H1 (cell line): ENCODE measurements around the gene MLEC. TPM values are rescaled to one million over a fixed set of nuclear protein-coding genes. Genes with fewer than 3 reads are reported as not detected.

Experiments
- CBX8 ChIP-seq: fragments of 300-800, 300-1000 bp; sonication (generic); IDR thresholded peaks from 2 replicates; pipeline ENCODE4 v1.7.1; 2016; ENCODE audit warnings: low read depth, low read length, borderline replicate concordance
- CHD7 ChIP-seq: fragments of 300-600 bp; sonication (generic); IDR thresholded peaks from 2 replicates; pipeline ENCODE4 v1.7.1; 2012; ENCODE audit warnings: low read length, moderate library complexity, mild to moderate bottlenecking, inconsistent platforms; ENCODE audit not compliant: insufficient replicate concordance
- CREB1 ChIP-seq: IDR thresholded peaks from 2 replicates; pipeline ENCODE4 v1.6.1; 2012; ENCODE audit warnings: inconsistent platforms
- EP300 ChIP-seq, 2 experiments: IDR thresholded peaks; 1 replicate in 1 of 2; 2 replicates in 1 of 2; pipeline ENCODE4 v1.6.1; 2011 to 2012; ENCODE audit warnings: low read depth in 2 of 2, low read length in 2 of 2, mild to moderate bottlenecking in 2 of 2, borderline replicate concordance in 1 of 2, inconsistent platforms in 1 of 2, moderate library complexity in 1 of 2
- JUND ChIP-seq: IDR thresholded peaks from 2 replicates; pipeline ENCODE4 v1.6.1; 2011; ENCODE audit warnings: mild to moderate bottlenecking, improper control_type of control experiment, low read length
- KDM1A ChIP-seq: fragments of 200-600, 300-600 bp; sonication (generic); IDR thresholded peaks from 2 replicates; pipeline ENCODE4 v1.7.1; 2016; ENCODE audit warnings: mild to moderate bottlenecking, low read length, borderline replicate concordance
- RAD21 ChIP-seq, 2 experiments: IDR thresholded peaks in 1 of 2; conservative IDR thresholded peaks in 1 of 2; 2 replicates each; pipeline ENCODE4 v1.6.1; 2011; ENCODE audit warnings: low read depth in 2 of 2, low read length in 2 of 2, improper control_type of control experiment in 1 of 2, inconsistent platforms in 1 of 2, mild to moderate bottlenecking in 1 of 2, moderate library complexity in 1 of 2
- SP4 ChIP-seq: IDR thresholded peaks from 2 replicates; pipeline ENCODE4 v1.6.1; 2012; ENCODE audit warnings: low read length, inconsistent platforms
- TAF7 ChIP-seq: optimal IDR thresholded peaks from 2 replicates; pipeline ENCODE3; 2011; ENCODE audit warnings: low read depth, mild to moderate bottlenecking, inconsistent platforms, low read length, moderate library complexity, borderline replicate concordance
- polyA plus RNA-seq, 7 experiments: library from polyadenylated mRNA; depleted of rRNA in 3 of 7; stranded (reverse) in 5 of 7; unstranded in 2 of 7; fragments of >200 nt in 5 of 7; fragments of 200-250 nt in 2 of 7; gene quantifications; 1 replicate in 5 of 7; 2 replicates in 1 of 7; 4 replicates in 1 of 7; pipeline versions ENCODE4 v1.2.1 to v1.2.3, GENCODE V29; 2011 to 2013; ENCODE audit warnings: missing spikeins in 2 of 7, mixed read lengths in 2 of 7
- total RNA-seq: library from RNA; stranded (reverse); fragmentation: NEBNext Ultra II Directional; extraction: Animal tissue kit (Norgen Biotek cat#: 25700); gene quantifications from 2 replicates; pipeline ENCODE4 v1.2.1, GENCODE V29; 2021

MLEC gene
- total and polyA plus RNA-seq, 2 of the 8 experiments (the other 6 are each of a cell fraction or from before 2014, with no cell fraction given): 37.1 to 260 TPM

DNA sequence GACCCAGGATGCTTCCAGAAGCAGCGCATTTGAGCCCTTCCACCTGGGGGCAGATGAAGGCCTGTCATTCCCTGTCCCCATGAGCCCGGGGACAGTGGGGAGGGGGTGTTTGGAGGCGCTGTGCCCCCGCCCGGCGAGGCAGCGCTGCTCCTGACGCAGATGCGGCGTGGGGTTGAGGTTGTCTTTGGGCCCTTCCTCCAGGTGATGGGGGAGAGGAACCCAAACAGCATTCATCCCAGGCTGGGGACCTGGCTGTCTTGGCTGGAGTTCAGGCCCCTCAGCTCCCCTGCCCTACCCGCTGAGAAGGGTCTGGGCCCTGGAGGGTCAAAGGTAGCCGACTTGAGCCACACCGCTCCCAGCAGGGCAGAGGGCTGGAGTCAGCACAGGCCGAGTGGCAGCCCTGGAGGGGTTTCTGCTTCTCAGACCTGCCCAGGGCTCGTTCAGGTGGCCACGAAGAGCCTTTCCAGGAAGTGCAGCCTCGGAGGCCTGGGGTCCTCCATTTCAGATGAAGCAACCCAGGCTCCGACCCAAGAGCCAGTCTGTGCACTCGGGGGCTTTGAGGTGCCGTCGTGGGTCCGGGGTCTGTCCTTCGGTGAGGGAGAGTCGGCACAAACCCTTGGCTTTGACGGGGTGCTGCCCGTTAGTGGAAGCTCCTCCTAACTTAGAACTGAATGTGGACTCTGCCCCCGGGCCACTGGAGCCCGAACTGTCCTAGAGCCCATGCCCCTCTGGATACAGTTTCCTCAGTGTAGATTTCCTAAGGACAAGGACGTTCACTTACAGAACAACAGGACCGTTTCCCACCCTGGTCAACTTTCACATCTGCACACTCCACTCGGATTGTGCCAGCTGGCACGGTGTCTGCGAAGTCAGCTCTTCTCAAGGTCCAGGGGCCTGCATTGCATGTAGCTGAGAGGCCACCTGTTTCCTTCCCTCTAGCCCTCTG lies 54.8 kb downstream of the MLEC start (continued):
- TF ChIP-seq KDM1A (no peak), CHD7 (no peak), SP4 (no peak), CREB1 (no peak), TAF7 (no peak), RAD21 (IDR thresholded peaks at IDR 0.05 in 1 of 2, conservative IDR thresholded peaks at IDR 0.05 in 1 of 2; ENCODE audit: low read depth in 2 of 2, low read length in 2 of 2) (no peak), EP300 (IDR thresholded peaks at IDR 0.05; ENCODE audit: borderline replicate concordance in 1 of 2, low read depth in 2 of 2, low read length in 2 of 2) (no peak), JUND (no peak), CBX8 (no peak)
